Astrocyte (in vitro differentiated cells and primary cell): Measurements from ENCODE around the gene DGKQ. TPM values are rescaled to one million over a fixed set of nuclear protein-coding genes. Genes with fewer than 3 reads are reported as not detected.
"Not testable (repeated sequence)": the region's sequence is repeated elsewhere in the genome, so short reads cannot be mapped to it uniquely, and the experiment has no call there.

Experiments
- DNase-seq: peaks from one replicate; pipeline ENCODE4 v3.0.0-alpha.2; 2010; ENCODE audit warnings: low read depth
- FAIRE-seq: peaks from 2 replicates; lab custom pipeline; 2011; peaks lifted over from hg19 to GRCh38; lab: Jason Lieb, UNC
- H2AFZ ChIP-seq: 2 replicates; pipeline ENCODE4 v1.6.0; 2012; ENCODE audit warnings: low read depth, low read length, inconsistent platforms
- H3K27ac ChIP-seq: 2 replicates; pipeline ENCODE4 v1.5.1; 2011; ENCODE audit warnings: low read depth, low read length, inconsistent platforms
- H3K27me3 ChIP-seq: 2 replicates; pipeline ENCODE4 v1.6.0; 2011; ENCODE audit warnings: low read length, inconsistent platforms; ENCODE audit not compliant: insufficient read depth
- H3K36me3 ChIP-seq: 2 replicates; pipeline ENCODE4 v1.5.1; 2011; ENCODE audit warnings: low read length, inconsistent platforms; ENCODE audit not compliant: insufficient read depth
- H3K4me1 ChIP-seq: 2 replicates; pipeline ENCODE4 v1.5.1; 2011; ENCODE audit warnings: low read length, inconsistent platforms; ENCODE audit not compliant: insufficient read depth
- H3K4me2 ChIP-seq: 2 replicates; pipeline ENCODE4 v1.6.0; 2012; ENCODE audit warnings: low read length, inconsistent platforms
- H3K4me3 ChIP-seq: 2 replicates; pipeline ENCODE4 v1.5.1; 2011; ENCODE audit warnings: low read depth, mild to moderate bottlenecking, low read length, inconsistent platforms; ENCODE audit not compliant: insufficient read depth
- H3K79me2 ChIP-seq: 2 replicates; pipeline ENCODE4 v1.6.0; 2012; ENCODE audit warnings: mild to moderate bottlenecking, low read length, inconsistent platforms; ENCODE audit not compliant: insufficient read depth
- H3K9ac ChIP-seq: 2 replicates; pipeline ENCODE4 v1.6.0; 2012; ENCODE audit warnings: mild to moderate bottlenecking, low read length, inconsistent platforms
- H3K9me3 ChIP-seq: 2 replicates; pipeline ENCODE4 v1.5.1; 2012; ENCODE audit warnings: low read depth, mild to moderate bottlenecking, low read length, inconsistent platforms; ENCODE audit not compliant: insufficient read depth
- H4K20me1 ChIP-seq: 2 replicates; pipeline ENCODE4 v1.6.0; 2012; ENCODE audit warnings: low read length, inconsistent platforms; ENCODE audit not compliant: insufficient read depth
- H3K27ac Mint-ChIP-seq: one replicate; pipeline ENCODE4 v1.8.0; 2021; ENCODE audit warnings: mild to moderate bottlenecking, mixed read lengths; ENCODE audit not compliant: unreplicated experiment
- H3K27me3 Mint-ChIP-seq: one replicate; pipeline ENCODE4 v1.8.0; 2021; ENCODE audit warnings: low read depth, mixed read lengths; ENCODE audit not compliant: unreplicated experiment
- H3K36me3 Mint-ChIP-seq: one replicate; pipeline ENCODE4 v1.8.0; 2021; ENCODE audit warnings: low read depth, mixed read lengths; ENCODE audit not compliant: unreplicated experiment
- H3K4me1 Mint-ChIP-seq: one replicate; pipeline ENCODE4 v1.8.0; 2021; ENCODE audit warnings: low read depth, mixed read lengths; ENCODE audit not compliant: unreplicated experiment
- H3K4me3 Mint-ChIP-seq: one replicate; pipeline ENCODE4 v1.8.0; 2021; ENCODE audit warnings: mild to moderate bottlenecking, moderate library complexity, mixed read lengths; ENCODE audit not compliant: unreplicated experiment
- H3K9me3 Mint-ChIP-seq: one replicate; pipeline ENCODE4 v1.8.0; 2021; ENCODE audit warnings: mild to moderate bottlenecking, mixed read lengths; ENCODE audit not compliant: unreplicated experiment
- EZH2 ChIP-seq: IDR thresholded peaks from 2 replicates; pipeline ENCODE4 v1.6.1; 2012; ENCODE audit warnings: mild to moderate bottlenecking, low read length, inconsistent platforms; ENCODE audit not compliant: insufficient read depth
- total RNA-seq: library from RNA; stranded (reverse); gene quantifications from 2 replicates; pipeline ENCODE4 v1.2.1, GENCODE V29; 2021
- TF ChIP-seq, protein P1 (sequence below): IDR thresholded peaks from 2 replicates; pipeline ENCODE4 v1.5.1; 2011; ENCODE audit warnings: low read depth, mild to moderate bottlenecking, inconsistent platforms, low read length, moderate library complexity; ENCODE audit not compliant: insufficient read depth

DGKQ gene
- total RNA-seq, 1 donor from 2014 or later = 19.0 TPM

- Mint-ChIP-seq H3K27me3 (peaks cover 28% of the 10 kb centered on the region), H3K4me1 (no peaks in the 10 kb centered on the region), H3K27ac (no peak overlapping the region), H3K36me3 (peaks cover 4% of the 10 kb centered on the region), H3K4me3 (no peak overlapping the region), H3K9me3 (peaks cover 2% of the 10 kb centered on the region)
- no peaks in the 10 kb centered on the region for H3K4me1 ChIP-seq
- no peak overlapping the region for H2AFZ ChIP-seq
- H3K79me2 ChIP-seq = no peaks in the 10 kb centered on the region
- TF ChIP-seq EZH2 = no peak
- TF ChIP-seq, protein P1, sequence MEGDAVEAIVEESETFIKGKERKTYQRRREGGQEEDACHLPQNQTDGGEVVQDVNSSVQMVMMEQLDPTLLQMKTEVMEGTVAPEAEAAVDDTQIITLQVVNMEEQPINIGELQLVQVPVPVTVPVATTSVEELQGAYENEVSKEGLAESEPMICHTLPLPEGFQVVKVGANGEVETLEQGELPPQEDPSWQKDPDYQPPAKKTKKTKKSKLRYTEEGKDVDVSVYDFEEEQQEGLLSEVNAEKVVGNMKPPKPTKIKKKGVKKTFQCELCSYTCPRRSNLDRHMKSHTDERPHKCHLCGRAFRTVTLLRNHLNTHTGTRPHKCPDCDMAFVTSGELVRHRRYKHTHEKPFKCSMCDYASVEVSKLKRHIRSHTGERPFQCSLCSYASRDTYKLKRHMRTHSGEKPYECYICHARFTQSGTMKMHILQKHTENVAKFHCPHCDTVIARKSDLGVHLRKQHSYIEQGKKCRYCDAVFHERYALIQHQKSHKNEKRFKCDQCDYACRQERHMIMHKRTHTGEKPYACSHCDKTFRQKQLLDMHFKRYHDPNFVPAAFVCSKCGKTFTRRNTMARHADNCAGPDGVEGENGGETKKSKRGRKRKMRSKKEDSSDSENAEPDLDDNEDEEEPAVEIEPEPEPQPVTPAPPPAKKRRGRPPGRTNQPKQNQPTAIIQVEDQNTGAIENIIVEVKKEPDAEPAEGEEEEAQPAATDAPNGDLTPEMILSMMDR = no peak
- no peak overlapping the region for H3K4me3 ChIP-seq
- no peaks in the 10 kb centered on the region for H3K36me3 ChIP-seq
- H3K4me2 ChIP-seq = no peak overlapping the region
- FAIRE-seq = no peak
- no peaks in the 10 kb centered on the region for H3K9me3 ChIP-seq
- H3K27ac ChIP-seq = no peak overlapping the region
- H4K20me1 ChIP-seq = peaks cover 14% of the 10 kb centered on the region
- peaks cover 30% of the 10 kb centered on the region for H3K27me3 ChIP-seq
- no peak overlapping the region for H3K9ac ChIP-seq
- no peak for DNase-seq
Measured at GRCh38 chr4:999882-1000425, 26.6 kb upstream of the DGKQ start.

- not testable (repeated sequence) for H3K4me3 Mint-ChIP-seq, H3K27ac ChIP-seq, DNase-seq, H2AFZ ChIP-seq, H3K9me3 ChIP-seq, H3K9me3 Mint-ChIP-seq, H3K27ac Mint-ChIP-seq, H3K4me2 ChIP-seq, H3K79me2 ChIP-seq, H3K9ac ChIP-seq, H3K36me3 ChIP-seq, H3K4me3 ChIP-seq, H3K4me1 ChIP-seq, FAIRE-seq, H3K4me1 Mint-ChIP-seq, H3K36me3 Mint-ChIP-seq
- H3K27me3 Mint-ChIP-seq = peaks cover 23% of the 10 kb centered on the region
- H3K27me3 ChIP-seq = peaks cover 30% of the 10 kb centered on the region
- peaks cover 14% of the 10 kb centered on the region for H4K20me1 ChIP-seq
Measured at GRCh38 chr4:999240-999863, 26.0 kb upstream of the DGKQ start.

DNA sequence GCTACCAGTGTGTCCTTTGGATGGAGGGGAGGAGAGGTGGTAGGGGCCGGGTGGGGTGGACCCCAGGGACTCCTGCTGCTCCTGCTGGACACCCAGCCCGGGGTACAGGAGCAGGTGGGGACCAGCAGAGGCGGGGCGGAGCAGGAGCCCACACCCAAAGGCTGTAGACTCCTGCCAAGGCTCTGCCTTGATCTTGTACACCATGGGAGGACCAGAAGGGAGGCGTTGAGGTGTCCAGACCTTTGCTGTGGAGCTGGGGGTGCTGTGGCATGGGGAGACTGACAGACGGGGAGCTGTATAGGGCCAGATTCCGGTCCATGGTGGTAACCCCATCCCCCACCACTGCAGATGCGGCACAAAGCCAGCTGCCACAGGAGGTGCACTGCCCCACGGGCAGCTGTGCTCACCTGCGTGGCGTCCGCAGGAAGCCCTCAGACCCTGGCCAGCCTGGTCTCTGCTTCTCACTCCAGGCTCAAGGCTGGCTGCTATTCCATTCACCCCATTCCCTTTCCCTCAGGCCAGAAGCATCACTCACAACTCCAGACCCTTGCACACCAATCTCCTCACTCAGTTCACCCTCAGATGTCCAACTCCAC, 24.8 kb upstream of the DGKQ start:
- H3K4me1 Mint-ChIP-seq = no peaks in the 10 kb centered on the region
- no peak overlapping the region for H2AFZ ChIP-seq
- H3K27me3 ChIP-seq = peaks cover 27% of the 10 kb centered on the region
- peaks cover 1% of the 10 kb centered on the region for H3K36me3 Mint-ChIP-seq
- H3K36me3 ChIP-seq = no peaks in the 10 kb centered on the region
- no peaks in the 10 kb centered on the region for H3K9me3 Mint-ChIP-seq
- TF ChIP-seq, protein P1 = no peak
- no peak for TF ChIP-seq EZH2
- H3K4me1 ChIP-seq = no peaks in the 10 kb centered on the region
- H3K79me2 ChIP-seq = no peaks in the 10 kb centered on the region
- no peaks in the 10 kb centered on the region for H3K9me3 ChIP-seq
- H3K4me3 ChIP-seq = no peak overlapping the region
- H4K20me1 ChIP-seq = peaks cover 14% of the 10 kb centered on the region
- DNase-seq = no peak
- H3K9ac ChIP-seq = no peak overlapping the region
- no peak overlapping the region for H3K27ac ChIP-seq
- no peak overlapping the region for H3K27ac Mint-ChIP-seq
- H3K27me3 Mint-ChIP-seq = peaks cover 20% of the 10 kb centered on the region
- FAIRE-seq = no peak
- no peak overlapping the region for H3K4me3 Mint-ChIP-seq
- H3K4me2 ChIP-seq = no peak overlapping the region
